SK-N-SH treated with all-trans-retinoic acid at 6 μM for 48 hours (cell line): Measurements from ENCODE around the gene ADD1.

Source experiments
- ATAC-seq: fragments of 200-7000 bp; cut with Tn5 transposase; 3 replicates; pipeline ENCODE4 v1.9.1; 2020; ENCODE audit warnings: mild to moderate bottlenecking, moderate library complexity
- ARNTL ChIP-seq: fragments of 450-650 bp; formaldehyde crosslinking; IDR thresholded peaks from 2 replicates; pipeline ENCODE4 v1.5.0; 2020; ENCODE audit warnings: low read depth, mild to moderate bottlenecking, moderate library complexity, borderline replicate concordance
- BACH2 ChIP-seq: fragments of 250-450 bp; sonication (Bioruptor Pico); IDR thresholded peaks from 2 replicates; pipeline ENCODE4 v1.9.0; 2021; ENCODE audit warnings: mild to moderate bottlenecking, borderline replicate concordance
- CSDC2 ChIP-seq: fragments of 250-450 bp; sonication (Bioruptor Pico); IDR thresholded peaks from 2 replicates; pipeline ENCODE4 v1.5.0; 2020; ENCODE audit warnings: mild to moderate bottlenecking, moderate library complexity
- GLIS3 ChIP-seq: fragments of 250-450 bp; sonication (Bioruptor Pico); IDR thresholded peaks from 2 replicates; pipeline ENCODE4 v1.5.0; 2020; ENCODE audit warnings: mild to moderate bottlenecking, moderate library complexity
- ISL1 ChIP-seq: fragments of 250-450 bp; sonication (Bioruptor Pico); IDR thresholded peaks from 2 replicates; pipeline ENCODE4 v2.1.2; 2022; ENCODE audit warnings: mild to moderate bottlenecking, moderate library complexity
- OSR1 ChIP-seq: fragments of 250-450 bp; sonication (Bioruptor Pico); IDR thresholded peaks from 2 replicates; pipeline ENCODE4 v1.8.0; 2022; ENCODE audit warnings: moderate library complexity, mild to moderate bottlenecking, inconsistent platforms
- PPARA ChIP-seq: fragments of 250-450 bp; sonication (Bioruptor Pico); IDR thresholded peaks from 2 replicates; pipeline ENCODE4 v1.5.0; 2020; ENCODE audit warnings: mild to moderate bottlenecking, borderline replicate concordance
- RARB ChIP-seq: fragments of 250-450 bp; sonication (Bioruptor Pico); IDR thresholded peaks from 2 replicates; pipeline ENCODE4 v1.8.0; 2021; ENCODE audit warnings: mild to moderate bottlenecking, moderate library complexity
- TCF4 ChIP-seq: fragments of 250-450 bp; sonication (Bioruptor Pico); IDR thresholded peaks from 2 replicates; pipeline ENCODE4 v1.8.0; 2021; ENCODE audit warnings: mild to moderate bottlenecking, moderate library complexity, borderline replicate concordance
- TOX ChIP-seq: fragments of 250-450 bp; sonication (Bioruptor Pico); IDR thresholded peaks from 2 replicates; pipeline ENCODE4 v1.8.0; 2021; ENCODE audit warnings: mild to moderate bottlenecking, moderate library complexity, borderline replicate concordance
- ZC3H10 ChIP-seq: fragments of 250-450 bp; sonication (Bioruptor Pico); IDR thresholded peaks from 2 replicates; pipeline ENCODE4 v1.5.1; 2021; ENCODE audit warnings: mild to moderate bottlenecking, moderate library complexity
- ZFP3 ChIP-seq: fragments of 250-450 bp; sonication (Bioruptor Pico); IDR thresholded peaks from 2 replicates; pipeline ENCODE4 v1.5.0; 2020; ENCODE audit warnings: mild to moderate bottlenecking, moderate library complexity
- ZNF565 ChIP-seq: fragments of 450-650 bp; formaldehyde crosslinking; conservative IDR thresholded peaks from 2 replicates; pipeline ENCODE4 v1.5.0; 2020; ENCODE audit warnings: low read depth, mild to moderate bottlenecking, moderate library complexity
- ZNF70 ChIP-seq: fragments of 450-650 bp; formaldehyde crosslinking; IDR thresholded peaks from 2 replicates; pipeline ENCODE4 v1.5.0; 2020; ENCODE audit warnings: mild to moderate bottlenecking, moderate library complexity
- TF ChIP-seq, protein P1 (sequence below): fragments of 250-450 bp; sonication (Bioruptor Pico); IDR thresholded peaks from 2 replicates; pipeline ENCODE4 v1.8.0; 2021; ENCODE audit warnings: low read depth, mild to moderate bottlenecking, moderate library complexity, borderline replicate concordance
- TF ChIP-seq, protein P2 (sequence below): fragments of 250-450 bp; sonication (Bioruptor Pico); IDR thresholded peaks from 2 replicates; pipeline ENCODE4 v1.5.0; 2020; ENCODE audit warnings: mild to moderate bottlenecking, moderate library complexity
- TF ChIP-seq, protein P3 (sequence below): fragments of 250-450 bp; sonication (Bioruptor Pico); IDR thresholded peaks from 2 replicates; pipeline ENCODE4 v1.5.1; 2021; ENCODE audit warnings: mild to moderate bottlenecking, moderate library complexity
- TF ChIP-seq, protein P4 (sequence below): fragments of 250-450 bp; sonication (Bioruptor Pico); IDR thresholded peaks from 2 replicates; pipeline ENCODE4 v1.5.1; 2020; ENCODE audit warnings: low read depth, mild to moderate bottlenecking, moderate library complexity
- TF ChIP-seq, protein P5 (sequence below): fragments of 250-450 bp; sonication (Bioruptor Pico); IDR thresholded peaks from 2 replicates; pipeline ENCODE4 v1.8.0; 2020; ENCODE audit warnings: mild to moderate bottlenecking, moderate library complexity, borderline replicate concordance

ADD1 gene

DNA sequence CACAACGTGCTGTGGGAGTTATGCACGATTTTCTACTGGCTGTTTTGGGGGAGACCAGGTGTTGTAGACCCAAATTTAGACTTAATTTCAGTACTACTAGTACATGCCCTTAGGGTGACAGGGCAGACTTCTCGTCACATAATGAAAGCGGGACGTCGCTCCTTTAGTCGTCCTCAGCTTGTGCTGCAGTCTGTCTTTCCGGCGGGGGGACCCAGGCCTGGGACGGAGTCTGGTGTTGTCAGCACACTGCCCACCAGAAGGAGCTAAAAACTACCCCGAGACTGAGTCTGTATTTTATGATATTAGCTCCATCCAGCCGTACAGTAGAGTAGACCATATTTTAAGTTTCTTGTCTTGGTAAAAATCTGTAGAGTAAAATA is 84.0 kb downstream of the ADD1 start:
- TF ChIP-seq OSR1 (CRISPR knock-in tag) (no peak), BACH2 (CRISPR knock-in tag) (no peak), TOX (CRISPR knock-in tag) (no peak), PPARA (CRISPR knock-in tag) (no peak), GLIS3 (CRISPR knock-in tag) (no peak), RARB (CRISPR knock-in tag) (no peak), ARNTL (no peak), ZNF70 (CRISPR knock-in tag) (no peak), ZFP3 (CRISPR knock-in tag) (no peak)
- TF ChIP-seq, protein P1, sequence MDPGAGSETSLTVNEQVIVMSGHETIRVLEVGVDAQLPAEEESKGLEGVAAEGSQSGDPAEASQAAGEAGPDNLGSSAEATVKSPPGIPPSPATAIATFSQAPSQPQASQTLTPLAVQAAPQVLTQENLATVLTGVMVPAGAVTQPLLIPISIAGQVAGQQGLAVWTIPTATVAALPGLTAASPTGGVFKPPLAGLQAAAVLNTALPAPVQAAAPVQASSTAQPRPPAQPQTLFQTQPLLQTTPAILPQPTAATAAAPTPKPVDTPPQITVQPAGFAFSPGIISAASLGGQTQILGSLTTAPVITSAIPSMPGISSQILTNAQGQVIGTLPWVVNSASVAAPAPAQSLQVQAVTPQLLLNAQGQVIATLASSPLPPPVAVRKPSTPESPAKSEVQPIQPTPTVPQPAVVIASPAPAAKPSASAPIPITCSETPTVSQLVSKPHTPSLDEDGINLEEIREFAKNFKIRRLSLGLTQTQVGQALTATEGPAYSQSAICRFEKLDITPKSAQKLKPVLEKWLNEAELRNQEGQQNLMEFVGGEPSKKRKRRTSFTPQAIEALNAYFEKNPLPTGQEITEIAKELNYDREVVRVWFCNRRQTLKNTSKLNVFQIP (CRISPR knock-in tag): no peak
- TF ChIP-seq, protein P2, sequence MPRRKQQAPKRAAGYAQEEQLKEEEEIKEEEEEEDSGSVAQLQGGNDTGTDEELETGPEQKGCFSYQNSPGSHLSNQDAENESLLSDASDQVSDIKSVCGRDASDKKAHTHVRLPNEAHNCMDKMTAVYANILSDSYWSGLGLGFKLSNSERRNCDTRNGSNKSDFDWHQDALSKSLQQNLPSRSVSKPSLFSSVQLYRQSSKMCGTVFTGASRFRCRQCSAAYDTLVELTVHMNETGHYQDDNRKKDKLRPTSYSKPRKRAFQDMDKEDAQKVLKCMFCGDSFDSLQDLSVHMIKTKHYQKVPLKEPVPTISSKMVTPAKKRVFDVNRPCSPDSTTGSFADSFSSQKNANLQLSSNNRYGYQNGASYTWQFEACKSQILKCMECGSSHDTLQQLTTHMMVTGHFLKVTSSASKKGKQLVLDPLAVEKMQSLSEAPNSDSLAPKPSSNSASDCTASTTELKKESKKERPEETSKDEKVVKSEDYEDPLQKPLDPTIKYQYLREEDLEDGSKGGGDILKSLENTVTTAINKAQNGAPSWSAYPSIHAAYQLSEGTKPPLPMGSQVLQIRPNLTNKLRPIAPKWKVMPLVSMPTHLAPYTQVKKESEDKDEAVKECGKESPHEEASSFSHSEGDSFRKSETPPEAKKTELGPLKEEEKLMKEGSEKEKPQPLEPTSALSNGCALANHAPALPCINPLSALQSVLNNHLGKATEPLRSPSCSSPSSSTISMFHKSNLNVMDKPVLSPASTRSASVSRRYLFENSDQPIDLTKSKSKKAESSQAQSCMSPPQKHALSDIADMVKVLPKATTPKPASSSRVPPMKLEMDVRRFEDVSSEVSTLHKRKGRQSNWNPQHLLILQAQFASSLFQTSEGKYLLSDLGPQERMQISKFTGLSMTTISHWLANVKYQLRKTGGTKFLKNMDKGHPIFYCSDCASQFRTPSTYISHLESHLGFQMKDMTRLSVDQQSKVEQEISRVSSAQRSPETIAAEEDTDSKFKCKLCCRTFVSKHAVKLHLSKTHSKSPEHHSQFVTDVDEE: no peak
- TF ChIP-seq, protein P3, sequence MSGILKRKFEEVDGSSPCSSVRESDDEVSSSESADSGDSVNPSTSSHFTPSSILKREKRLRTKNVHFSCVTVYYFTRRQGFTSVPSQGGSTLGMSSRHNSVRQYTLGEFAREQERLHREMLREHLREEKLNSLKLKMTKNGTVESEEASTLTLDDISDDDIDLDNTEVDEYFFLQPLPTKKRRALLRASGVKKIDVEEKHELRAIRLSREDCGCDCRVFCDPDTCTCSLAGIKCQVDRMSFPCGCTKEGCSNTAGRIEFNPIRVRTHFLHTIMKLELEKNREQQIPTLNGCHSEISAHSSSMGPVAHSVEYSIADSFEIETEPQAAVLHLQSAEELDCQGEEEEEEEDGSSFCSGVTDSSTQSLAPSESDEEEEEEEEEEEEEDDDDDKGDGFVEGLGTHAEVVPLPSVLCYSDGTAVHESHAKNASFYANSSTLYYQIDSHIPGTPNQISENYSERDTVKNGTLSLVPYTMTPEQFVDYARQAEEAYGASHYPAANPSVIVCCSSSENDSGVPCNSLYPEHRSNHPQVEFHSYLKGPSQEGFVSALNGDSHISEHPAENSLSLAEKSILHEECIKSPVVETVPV (CRISPR knock-in tag): no peak
- TF ChIP-seq, protein P4, sequence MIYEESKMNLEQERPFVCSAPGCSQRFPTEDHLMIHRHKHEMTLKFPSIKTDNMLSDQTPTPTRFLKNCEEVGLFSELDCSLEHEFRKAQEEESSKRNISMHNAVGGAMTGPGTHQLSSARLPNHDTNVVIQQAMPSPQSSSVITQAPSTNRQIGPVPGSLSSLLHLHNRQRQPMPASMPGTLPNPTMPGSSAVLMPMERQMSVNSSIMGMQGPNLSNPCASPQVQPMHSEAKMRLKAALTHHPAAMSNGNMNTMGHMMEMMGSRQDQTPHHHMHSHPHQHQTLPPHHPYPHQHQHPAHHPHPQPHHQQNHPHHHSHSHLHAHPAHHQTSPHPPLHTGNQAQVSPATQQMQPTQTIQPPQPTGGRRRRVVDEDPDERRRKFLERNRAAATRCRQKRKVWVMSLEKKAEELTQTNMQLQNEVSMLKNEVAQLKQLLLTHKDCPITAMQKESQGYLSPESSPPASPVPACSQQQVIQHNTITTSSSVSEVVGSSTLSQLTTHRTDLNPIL: no peak
- TF ChIP-seq, protein P5, sequence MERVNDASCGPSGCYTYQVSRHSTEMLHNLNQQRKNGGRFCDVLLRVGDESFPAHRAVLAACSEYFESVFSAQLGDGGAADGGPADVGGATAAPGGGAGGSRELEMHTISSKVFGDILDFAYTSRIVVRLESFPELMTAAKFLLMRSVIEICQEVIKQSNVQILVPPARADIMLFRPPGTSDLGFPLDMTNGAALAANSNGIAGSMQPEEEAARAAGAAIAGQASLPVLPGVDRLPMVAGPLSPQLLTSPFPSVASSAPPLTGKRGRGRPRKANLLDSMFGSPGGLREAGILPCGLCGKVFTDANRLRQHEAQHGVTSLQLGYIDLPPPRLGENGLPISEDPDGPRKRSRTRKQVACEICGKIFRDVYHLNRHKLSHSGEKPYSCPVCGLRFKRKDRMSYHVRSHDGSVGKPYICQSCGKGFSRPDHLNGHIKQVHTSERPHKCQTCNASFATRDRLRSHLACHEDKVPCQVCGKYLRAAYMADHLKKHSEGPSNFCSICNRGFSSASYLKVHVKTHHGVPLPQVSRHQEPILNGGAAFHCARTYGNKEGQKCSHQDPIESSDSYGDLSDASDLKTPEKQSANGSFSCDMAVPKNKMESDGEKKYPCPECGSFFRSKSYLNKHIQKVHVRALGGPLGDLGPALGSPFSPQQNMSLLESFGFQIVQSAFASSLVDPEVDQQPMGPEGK (CRISPR knock-in tag): no peak
- ATAC-seq: no peak

DNA sequence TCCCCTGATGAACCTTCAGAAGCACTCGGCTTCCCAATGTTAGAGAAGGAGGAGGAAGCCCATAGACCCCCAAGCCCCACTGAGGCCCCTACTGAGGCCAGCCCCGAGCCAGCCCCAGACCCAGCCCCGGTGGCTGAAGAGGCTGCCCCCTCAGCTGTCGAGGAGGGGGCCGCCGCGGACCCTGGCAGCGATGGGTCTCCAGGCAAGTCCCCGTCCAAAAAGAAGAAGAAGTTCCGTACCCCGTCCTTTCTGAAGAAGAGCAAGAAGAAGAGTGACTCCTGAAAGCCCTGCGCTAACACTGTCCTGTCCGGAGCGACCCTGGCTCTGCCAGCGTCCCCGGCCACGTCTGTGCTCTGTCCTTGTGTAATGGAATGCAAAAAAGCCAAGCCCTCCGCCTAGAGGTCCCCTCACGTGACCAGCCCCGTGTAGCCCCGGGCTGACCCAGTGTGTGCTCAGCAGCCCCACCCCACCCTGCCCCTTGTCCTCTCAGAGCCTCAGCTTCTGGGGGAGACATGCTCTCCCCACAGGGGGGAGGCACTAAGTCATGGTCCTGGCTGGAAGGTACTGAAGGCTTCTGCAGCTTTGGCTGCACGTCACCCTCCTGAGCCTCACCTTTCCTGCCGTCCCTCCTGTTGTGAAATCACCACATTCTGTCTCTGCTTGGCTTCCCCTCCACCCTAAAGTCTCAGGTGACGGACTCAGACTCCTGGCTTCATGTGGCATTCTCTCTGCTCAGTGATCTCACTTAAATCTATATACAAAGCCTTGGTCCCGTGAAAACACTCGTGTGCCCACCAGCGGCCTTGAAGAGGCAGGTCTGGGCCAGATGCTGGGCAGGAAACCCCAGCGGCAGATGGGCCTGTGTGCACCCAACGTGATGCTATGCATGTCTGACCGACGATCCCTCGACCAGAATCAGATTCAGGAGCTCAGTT is 84.9 kb downstream of the ADD1 start:
- ATAC-seq: no peak

More for the DNA sequence above, 84.9 kb downstream of the ADD1 start:
- no peak for TF ChIP-seq TCF4 (CRISPR knock-in tag)
- no peak for TF ChIP-seq ISL1 (CRISPR knock-in tag)
- no peak for TF ChIP-seq ZNF565
- TF ChIP-seq ZNF70 (CRISPR knock-in tag): no peak
- no peak for TF ChIP-seq ZFP3 (CRISPR knock-in tag)
- TF ChIP-seq CSDC2 (CRISPR knock-in tag): no peak
- TF ChIP-seq, protein P2: no peak
- TF ChIP-seq ZC3H10: no peak
- TF ChIP-seq, all 23 proteins: peak for 0
